ENCODE measurements around the gene TREH. TPM values are rescaled to one million over a fixed set of nuclear protein-coding genes. Genes with fewer than 3 reads are reported as not detected.

TREH gene
- total RNA-seq, 1 experiment from 2014 or later, result 0.21 TPM

DNA sequence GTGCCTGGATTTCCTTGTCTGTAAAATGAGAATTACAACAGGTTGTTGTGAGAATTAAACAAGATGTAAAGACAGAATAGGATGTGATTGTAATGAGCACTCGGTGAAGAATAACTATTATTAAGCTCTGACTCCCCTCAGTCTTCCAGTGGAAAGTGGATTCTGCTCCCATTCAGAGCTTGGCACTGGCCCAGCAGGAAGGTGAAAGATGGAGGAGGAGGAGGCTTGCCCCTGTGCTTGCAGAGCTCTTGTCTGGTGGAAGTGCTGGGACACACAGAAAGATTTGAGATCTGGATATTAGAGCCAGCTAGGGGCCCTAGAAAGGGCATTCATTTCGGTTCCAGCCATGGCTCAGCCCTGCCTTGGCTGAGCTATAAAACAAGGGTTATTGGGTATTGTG is 43.8 kb downstream of the TREH start:
- Mint-ChIP-seq H3K9me3 (ENCODE audit: low read depth, unreplicated experiment) (no peaks in the 10 kb centered on the region), H3K27ac (ENCODE audit: unreplicated experiment) (no peak overlapping the region), H3K36me3 (ENCODE audit: insufficient read depth, unreplicated experiment) (peaks cover 18% of the 10 kb centered on the region), H3K4me3 (ENCODE audit: low read depth, unreplicated experiment) (no peak overlapping the region), H3K4me1 (ENCODE audit: low read depth, unreplicated experiment) (no peaks in the 10 kb centered on the region), H3K27me3 (ENCODE audit: unreplicated experiment) (no peaks in the 10 kb centered on the region)
- intact Hi-C loops (cut with micrococcal nuclease; ENCODE audit: unreplicated experiment), result no loop called here
- TF ChIP-seq, protein P1, sequence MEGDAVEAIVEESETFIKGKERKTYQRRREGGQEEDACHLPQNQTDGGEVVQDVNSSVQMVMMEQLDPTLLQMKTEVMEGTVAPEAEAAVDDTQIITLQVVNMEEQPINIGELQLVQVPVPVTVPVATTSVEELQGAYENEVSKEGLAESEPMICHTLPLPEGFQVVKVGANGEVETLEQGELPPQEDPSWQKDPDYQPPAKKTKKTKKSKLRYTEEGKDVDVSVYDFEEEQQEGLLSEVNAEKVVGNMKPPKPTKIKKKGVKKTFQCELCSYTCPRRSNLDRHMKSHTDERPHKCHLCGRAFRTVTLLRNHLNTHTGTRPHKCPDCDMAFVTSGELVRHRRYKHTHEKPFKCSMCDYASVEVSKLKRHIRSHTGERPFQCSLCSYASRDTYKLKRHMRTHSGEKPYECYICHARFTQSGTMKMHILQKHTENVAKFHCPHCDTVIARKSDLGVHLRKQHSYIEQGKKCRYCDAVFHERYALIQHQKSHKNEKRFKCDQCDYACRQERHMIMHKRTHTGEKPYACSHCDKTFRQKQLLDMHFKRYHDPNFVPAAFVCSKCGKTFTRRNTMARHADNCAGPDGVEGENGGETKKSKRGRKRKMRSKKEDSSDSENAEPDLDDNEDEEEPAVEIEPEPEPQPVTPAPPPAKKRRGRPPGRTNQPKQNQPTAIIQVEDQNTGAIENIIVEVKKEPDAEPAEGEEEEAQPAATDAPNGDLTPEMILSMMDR (IDR thresholded peaks at IDR 0.05; ENCODE audit: unreplicated experiment), result no peak
- BruUV-seq (replicated peaks), result no TSS peak
- CTCF ChIA-PET, result interaction anchor here (1.0 to 2.0 kb wide), 2 partner anchors 11 to 41 kb away, joined by 5 read pairs; no protein-coding TSS in a partner anchor
- DNase-seq, result no peak

DNA sequence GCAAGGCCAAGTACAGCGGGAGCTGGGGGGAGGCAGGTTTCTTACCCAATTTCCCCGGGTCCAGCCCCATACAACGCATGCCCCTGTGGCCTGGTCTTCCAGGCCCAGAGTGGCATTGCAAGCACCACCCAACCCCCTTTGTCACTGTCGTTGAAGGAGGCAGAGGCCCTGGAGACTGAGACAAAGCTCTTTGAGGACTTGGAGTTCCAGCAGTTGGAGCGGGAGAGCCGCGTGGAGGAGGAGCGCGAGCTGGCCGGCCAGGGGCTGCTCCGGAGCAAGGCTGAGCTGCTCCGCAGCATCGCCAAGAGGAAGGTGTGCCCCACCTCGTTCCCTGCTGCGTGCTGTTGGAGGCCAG is 44.2 kb downstream of the TREH start:
- no peak overlapping the region for H3K4me3 Mint-ChIP-seq (ENCODE audit: low read depth, unreplicated experiment)
- H3K4me1 Mint-ChIP-seq (ENCODE audit: low read depth, unreplicated experiment), result no peaks in the 10 kb centered on the region
- H3K9me3 Mint-ChIP-seq (ENCODE audit: low read depth, unreplicated experiment), result no peaks in the 10 kb centered on the region
- no peak overlapping the region for H3K27ac Mint-ChIP-seq (ENCODE audit: unreplicated experiment)
- TF ChIP-seq, protein P1 (IDR thresholded peaks at IDR 0.05; ENCODE audit: unreplicated experiment), result no peak
- DNase-seq, result no peak
- CTCF ChIA-PET, result interaction anchor here (0.9 to 2.0 kb wide), 5 partner anchors 10 to 40 kb away, joined by 3 to 8 read pairs (median 5); no protein-coding TSS in a partner anchor
- H3K36me3 Mint-ChIP-seq (ENCODE audit: insufficient read depth, unreplicated experiment), result peaks cover 18% of the 10 kb centered on the region
- no peaks in the 10 kb centered on the region for H3K27me3 Mint-ChIP-seq (ENCODE audit: unreplicated experiment)
- no TSS peak for BruUV-seq (replicated peaks)
- intact Hi-C loops (cut with micrococcal nuclease; ENCODE audit: unreplicated experiment), result no loop called here

DNA sequence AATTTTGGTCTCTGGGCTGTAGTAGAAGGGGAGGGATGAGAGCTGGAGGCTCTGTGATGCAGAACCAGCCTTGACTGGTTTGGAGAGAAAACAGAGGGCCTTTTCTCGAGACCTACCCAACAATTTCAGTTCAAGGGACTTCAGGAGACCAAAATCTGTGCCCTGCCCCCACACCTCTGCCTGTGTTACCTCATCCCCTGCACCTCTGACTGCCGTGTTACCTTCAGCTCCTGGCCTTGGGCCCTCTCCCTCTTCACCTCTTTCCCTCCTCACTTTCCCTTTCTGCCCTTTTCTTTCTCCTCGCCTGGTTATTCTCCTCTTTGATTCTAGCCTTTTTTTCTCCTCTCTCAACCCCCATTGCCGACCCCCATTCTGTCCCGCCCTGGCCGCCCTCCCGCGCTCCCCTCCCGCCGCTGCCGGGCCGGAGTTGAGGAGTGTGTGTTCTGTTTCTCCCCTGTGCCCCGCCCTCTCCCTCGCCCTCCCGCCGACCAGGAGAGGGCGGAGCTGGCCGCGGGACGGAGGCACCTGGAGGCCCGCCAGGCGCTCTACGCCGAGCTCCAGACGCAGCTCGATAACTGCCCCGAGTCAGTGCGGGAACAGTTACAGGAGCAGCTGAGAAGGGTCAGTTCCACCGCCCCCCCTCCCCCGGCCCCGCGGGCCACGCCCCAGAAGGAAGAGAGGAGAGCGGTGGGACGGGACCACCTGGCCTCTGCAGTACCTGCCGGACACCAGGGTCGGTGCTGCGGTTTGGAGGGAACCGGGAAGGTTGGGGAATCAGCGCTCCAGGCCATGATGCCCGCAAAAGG is 44.8 kb downstream of the TREH start:
- no TSS peak for BruUV-seq (replicated peaks)
- H3K4me3 Mint-ChIP-seq (ENCODE audit: low read depth, unreplicated experiment), result peak overlapping the region; percentile 43
- CTCF ChIA-PET, result interaction anchor here (0.6 to 2.0 kb wide), 7 partner anchors 10 to 294 kb away, joined by 3 to 8 read pairs (median 5); no protein-coding TSS in a partner anchor
- H3K36me3 Mint-ChIP-seq (ENCODE audit: insufficient read depth, unreplicated experiment), result peaks cover 18% of the 10 kb centered on the region
- no peaks in the 10 kb centered on the region for H3K9me3 Mint-ChIP-seq (ENCODE audit: low read depth, unreplicated experiment)
- TF ChIP-seq, protein P1 (IDR thresholded peaks at IDR 0.05; ENCODE audit: unreplicated experiment), result no peak
- H3K27ac Mint-ChIP-seq (ENCODE audit: unreplicated experiment), result no peak overlapping the region
- H3K27me3 Mint-ChIP-seq (ENCODE audit: unreplicated experiment), result no peaks in the 10 kb centered on the region
- DNase-seq, result peak; percentile 76
- no peaks in the 10 kb centered on the region for H3K4me1 Mint-ChIP-seq (ENCODE audit: low read depth, unreplicated experiment)
- intact Hi-C loops (cut with micrococcal nuclease; ENCODE audit: unreplicated experiment), result no loop called here

DNA sequence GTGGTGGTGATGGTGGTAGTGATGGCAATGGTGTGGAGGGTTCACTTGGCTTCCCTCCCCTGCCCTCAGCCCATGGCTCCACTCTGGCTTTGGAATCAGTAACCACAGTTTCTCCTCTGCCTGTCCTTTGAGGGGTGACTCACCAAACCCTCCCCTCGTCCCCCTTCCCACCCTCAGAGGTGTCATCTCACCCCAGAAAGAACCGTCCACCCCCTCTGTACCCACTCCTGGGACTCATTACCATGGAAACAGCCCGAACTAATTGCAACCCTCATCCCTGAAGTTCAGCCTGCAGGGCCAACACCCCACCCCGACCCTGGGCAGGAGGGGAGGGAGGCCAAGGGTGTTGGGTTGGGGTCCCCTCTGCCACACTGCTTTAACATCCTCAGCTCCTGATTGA is 45.5 kb downstream of the TREH start:
- Mint-ChIP-seq H3K4me3 (ENCODE audit: low read depth, unreplicated experiment) (peak overlapping the region; percentile 43), H3K27ac (ENCODE audit: unreplicated experiment) (no peak overlapping the region), H3K9me3 (ENCODE audit: low read depth, unreplicated experiment) (no peaks in the 10 kb centered on the region), H3K36me3 (ENCODE audit: insufficient read depth, unreplicated experiment) (peaks cover 25% of the 10 kb centered on the region), H3K4me1 (ENCODE audit: low read depth, unreplicated experiment) (no peaks in the 10 kb centered on the region), H3K27me3 (ENCODE audit: unreplicated experiment) (no peaks in the 10 kb centered on the region)
- no TSS peak for BruUV-seq (replicated peaks)
- intact Hi-C loops (cut with micrococcal nuclease; ENCODE audit: unreplicated experiment), result no loop called here
- no peak for DNase-seq
- TF ChIP-seq, protein P1 (IDR thresholded peaks at IDR 0.05; ENCODE audit: unreplicated experiment), result no peak
- CTCF ChIA-PET, result interaction anchor here (1.3 kb wide), 2 partner anchors 13 to 20 kb away, joined by 3 to 5 read pairs; no protein-coding TSS in a partner anchor
